HepG2 (cell line): Measurements from ENCODE around the gene ANKLE1.

Experiments used
- BCL6 ChIP-seq: IDR thresholded peaks from 2 replicates; pipeline ENCODE4 v1.6.1; 2016; ENCODE audit warnings: missing genetic modification reagents, missing compliant biosample characterization
- CTCF ChIP-seq: sonication (generic); formaldehyde crosslinking; IDR thresholded peaks from 2 replicates; pipeline ENCODE4 v1.5.0; 2020; ENCODE audit warnings: mild to moderate bottlenecking, missing genetic modification reagents, moderate library complexity
- EZH2 ChIP-seq: conservative IDR thresholded peaks from 2 replicates; pipeline ENCODE4 v1.6.1; 2012; ENCODE audit warnings: mild to moderate bottlenecking, low read depth, low read length, moderate library complexity
- HDAC2 ChIP-seq: sonication (generic); formaldehyde crosslinking; IDR thresholded peaks from 2 replicates; pipeline ENCODE4 v1.4.0; 2020; ENCODE audit warnings: missing genetic modification reagents
- MYC ChIP-seq: sonication (generic); formaldehyde crosslinking; IDR thresholded peaks from 2 replicates; pipeline ENCODE4 v1.9.0; 2021; ENCODE audit warnings: missing genetic modification reagents, borderline replicate concordance
- POLR2A ChIP-seq, 2 experiments: IDR thresholded peaks; 2 replicates each; pipeline ENCODE4 v1.6.1; 2011; ENCODE audit warnings: low read depth in 2 of 2, low read length in 2 of 2, mild to moderate bottlenecking in 1 of 2, moderate library complexity in 1 of 2; ENCODE audit not compliant: insufficient read depth in 1 of 2
- RNF219 ChIP-seq: sonication (generic); formaldehyde crosslinking; IDR thresholded peaks from 2 replicates; pipeline ENCODE4 v1.5.0; 2020; ENCODE audit warnings: mild to moderate bottlenecking, missing genetic modification reagents
- ZBTB26 ChIP-seq: IDR thresholded peaks from 2 replicates; pipeline ENCODE4 v1.6.1; 2016; ENCODE audit warnings: missing compliant biosample characterization, missing genetic modification reagents, borderline replicate concordance
- ZBTB33 ChIP-seq: sonication (generic); formaldehyde crosslinking; IDR thresholded peaks from 2 replicates; pipeline ENCODE4 v1.4.0; 2020; ENCODE audit warnings: missing genetic modification reagents

- TF ChIP-seq POLR2A (IDR thresholded peaks at IDR 0.05; ENCODE audit: insufficient read depth in 1 of 2, low read depth in 2 of 2, low read length in 2 of 2) (no peak), ZBTB26 (CRISPR knock-in tag) (no peak), ZBTB33 (no peak), HDAC2 (CRISPR knock-in tag) (no peak), EZH2 (no peak), BCL6 (CRISPR knock-in tag) (no peak), MYC (CRISPR knock-in tag) (peak; percentile 32; the same call in 1 of the 2 replicates), RNF219 (no peak), CTCF (CRISPR knock-in tag) (no peak)
Measured at GRCh38 chr19:17331045-17331558, 49.4 kb downstream of the ANKLE1 start.
